Inferior parietal cortex (tissue), 1 donor: Measurements from ENCODE around the gene PAGE4.
A peak's percentile ranks its signal among the peaks of the same experiment; 100 is the strongest.

ENCODE experiments used
- DNase-seq: peaks from one replicate; pipeline ENCODE4 v3.0.0-alpha.2; 2016; ENCODE audit errors: extremely low spot score

Gene PAGE4

GRCh38 chrX:49876750-49877149 is 47.6 kb downstream of the PAGE4 start:
- peak; percentile 65 for DNase-seq

GRCh38 chrX:49877397-49878101 is 48.4 kb downstream of the PAGE4 start:
- DNase-seq = no peak

- DNase-seq = no peak
These were observed 49.2 kb downstream of the PAGE4 start for GRCh38 chrX:49878128-49878833.

GRCh38 chrX:49878834-49879655 is 49.9 kb downstream of the PAGE4 start, which contains the start of gene USP27X:
Gene USP27X, plus strand, starts transcription at chrX:49879484. Its CDS starts 824 bp downstream, at chrX:49880308.
- peak; percentile 67 for DNase-seq

- DNase-seq = no peak
These were observed 50.7 kb downstream of the PAGE4 start for GRCh38 chrX:49879656-49880277.

- no peak for DNase-seq
These were observed 51.6 kb downstream of the PAGE4 start for GRCh38 chrX:49880668-49881067.
